ENCODE data around the gene SPDYE18.
"Not testable (repeated sequence)": the region's sequence is repeated elsewhere in the genome, so short reads cannot be mapped to it uniquely, and the experiment has no call there.

The SPDYE18 gene

DNA sequence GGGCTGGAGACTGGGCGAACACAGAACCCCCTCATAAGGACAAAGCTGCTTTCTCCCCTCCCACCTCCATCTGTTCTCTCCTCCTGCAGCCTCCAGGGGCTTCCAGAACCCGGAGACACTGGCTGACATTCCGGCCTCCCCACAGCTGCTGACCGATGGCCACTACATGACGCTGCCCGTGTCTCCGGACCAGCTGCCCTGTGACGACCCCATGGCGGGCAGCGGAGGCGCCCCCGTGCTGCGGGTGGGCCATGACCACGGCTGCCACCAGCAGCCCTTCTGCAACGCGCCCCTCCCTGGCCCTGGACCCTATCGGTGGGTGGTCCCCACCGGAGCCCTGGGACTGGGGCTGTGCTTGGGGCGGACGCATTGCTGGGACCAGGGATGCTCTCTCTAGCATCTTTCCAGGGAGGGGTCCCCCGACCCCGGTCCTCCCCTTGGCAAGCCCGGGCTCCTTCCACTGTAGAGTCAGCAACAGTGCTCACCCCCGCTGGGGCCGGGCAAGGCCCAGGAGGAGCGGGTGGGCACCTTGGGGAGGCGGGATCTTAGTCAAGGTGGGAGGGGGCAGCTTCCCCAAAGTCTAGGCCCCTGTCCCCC is 56.8 kb downstream of the SPDYE18 start:
- DNase-seq, result not testable (repeated sequence)

DNA sequence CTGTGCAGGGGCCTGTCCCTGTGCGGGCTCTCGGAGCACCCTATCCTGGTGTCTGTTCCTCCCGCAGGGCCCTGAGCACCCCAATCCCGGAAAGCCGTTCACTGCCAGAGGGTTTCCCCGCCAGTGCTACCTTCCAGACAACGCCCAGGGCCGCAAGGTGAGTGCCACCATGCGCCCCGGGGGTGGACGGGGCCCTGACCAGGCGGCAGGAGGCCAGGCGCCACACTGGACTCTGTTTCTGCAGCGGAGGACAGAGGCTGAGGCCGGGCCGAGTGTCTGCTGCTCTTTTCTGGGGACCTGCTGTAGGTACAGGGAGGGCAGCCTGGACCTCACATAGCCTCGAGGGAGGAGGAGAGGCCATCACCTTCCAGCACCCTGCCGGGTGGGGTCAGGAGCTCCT is 58.2 kb downstream of the SPDYE18 start:
- not testable (repeated sequence) for DNase-seq

DNA sequence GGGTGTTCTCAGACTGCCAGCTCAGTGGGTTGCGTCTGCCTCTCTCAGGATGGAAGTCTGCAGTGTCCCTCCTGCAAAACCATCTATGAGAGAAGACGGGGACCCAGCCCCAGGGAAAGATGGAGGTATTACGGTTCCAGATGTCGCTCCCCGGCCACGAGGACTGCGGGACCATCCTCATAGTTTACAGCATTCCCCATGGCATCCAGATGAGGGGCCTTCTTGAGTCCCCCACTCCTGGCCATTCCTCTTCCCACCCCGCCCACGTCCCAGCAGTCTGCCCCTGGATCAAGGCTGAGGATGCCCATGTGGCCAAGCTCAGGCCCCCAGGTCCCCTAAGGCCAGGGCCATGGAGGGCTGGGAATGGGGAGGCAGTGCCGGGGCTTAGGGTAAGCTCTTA is 59.1 kb downstream of the SPDYE18 start:
- not testable (repeated sequence) for DNase-seq

DNA sequence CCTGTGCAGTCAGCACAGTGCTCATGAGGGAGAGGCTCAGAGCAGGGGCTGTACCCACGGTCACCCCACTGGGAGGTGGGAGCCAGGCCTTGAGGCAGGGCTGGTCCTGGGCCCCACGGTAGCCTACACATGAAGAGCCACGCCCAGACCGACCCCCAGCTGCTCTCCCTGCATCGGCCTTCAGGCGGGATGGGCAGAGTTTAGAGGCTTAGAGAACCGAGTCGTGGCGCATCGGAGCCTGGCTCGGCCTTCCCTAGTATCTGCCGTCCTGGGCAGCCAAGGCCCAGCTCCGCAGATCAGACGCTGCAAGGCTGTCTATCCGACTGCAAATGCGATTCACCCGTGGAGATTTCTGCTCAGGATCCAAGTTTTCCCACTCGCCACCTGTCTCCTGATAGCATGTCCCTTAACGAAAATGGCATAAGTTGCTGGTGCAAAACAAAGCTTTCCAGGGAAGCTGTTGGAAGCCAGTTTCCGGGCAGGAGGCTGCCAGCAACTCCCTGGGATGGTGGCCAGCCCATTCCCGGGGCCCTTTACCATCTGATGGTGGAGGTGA is 59.6 kb downstream of the SPDYE18 start:
- DNase-seq, result not testable (repeated sequence)

DNA sequence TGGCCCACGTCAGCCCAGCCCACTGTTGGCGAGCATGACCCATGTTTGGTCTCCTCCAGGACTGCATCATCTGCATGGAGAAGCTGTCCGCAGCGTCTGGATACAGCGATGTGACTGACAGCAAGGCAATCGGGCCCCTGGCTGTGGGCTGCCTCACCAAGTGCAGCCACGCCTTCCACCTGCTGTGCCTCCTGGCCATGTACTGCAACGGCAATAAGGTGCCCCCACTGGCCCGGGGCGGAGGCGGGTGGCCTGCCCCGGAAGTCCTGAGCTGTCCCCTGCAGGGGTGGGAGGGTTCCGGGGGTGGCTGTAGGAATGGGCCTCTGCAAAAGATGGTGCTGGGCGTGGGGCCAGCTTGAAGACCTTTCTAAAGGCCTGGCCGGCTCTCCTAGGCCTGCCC is 60.3 kb downstream of the SPDYE18 start:
- not testable (repeated sequence) for DNase-seq
